Measurements from ENCODE around the gene DCLRE1A. TPM values are rescaled to one million over a fixed set of nuclear protein-coding genes. Genes with fewer than 3 reads are reported as not detected.

The DCLRE1A gene
- total RNA-seq: 10 to 100 TPM; 20.1 to 21.8 TPM

- ChIA-PET POLR2A (interaction anchor here (0.8 kb wide), 1 partner anchor 175 kb away, joined by 3 read pairs; the partner anchor contains the start of gene CASP7), CTCF (no interaction called here)
Measured at GRCh38 chr10:113854013-113854760, at the start of gene DCLRE1A, which contains the start of gene NHLRC2. Gene DCLRE1A (minus strand): TSS chr10:113854082. CDS start chr10:113853182, 900 bp downstream. Gene NHLRC2 (plus strand): TSS chr10:113854661. CDS start chr10:113854873, 212 bp downstream.

GRCh38 chr10:113899952-113900598 lies 46.2 kb upstream of the DCLRE1A start:
- ChIA-PET CTCF (no interaction called here), POLR2A (no interaction called here)

GRCh38 chr10:113897693-113898618 lies 44.1 kb upstream of the DCLRE1A start:
- ChIA-PET CTCF (no interaction called here), POLR2A (no interaction called here)

- POLR2A ChIA-PET: no interaction called here
- CTCF ChIA-PET: no interaction called here
Measured at GRCh38 chr10:113895018-113895417, 41.1 kb upstream of the DCLRE1A start.

GRCh38 chr10:113894581-113894980 lies 40.7 kb upstream of the DCLRE1A start:
- ChIA-PET CTCF (no interaction called here), POLR2A (no interaction called here)

GRCh38 chr10:113893570-113893969 lies 39.7 kb upstream of the DCLRE1A start:
- CTCF ChIA-PET: no interaction called here
- POLR2A ChIA-PET: no interaction called here

GRCh38 chr10:113891476-113891875 lies 37.6 kb upstream of the DCLRE1A start:
- CTCF ChIA-PET: interaction anchor here (0.6 kb wide), 1 partner anchor 22 kb away, joined by 3 read pairs; no protein-coding TSS in a partner anchor
- POLR2A ChIA-PET: no interaction called here

- POLR2A ChIA-PET: no interaction called here
- CTCF ChIA-PET: interaction anchor here (0.6 kb wide), 1 partner anchor 23 kb away, joined by 3 read pairs; no protein-coding TSS in a partner anchor
Measured at GRCh38 chr10:113890769-113891168, 36.9 kb upstream of the DCLRE1A start.

GRCh38 chr10:113889911-113890310 lies 36.0 kb upstream of the DCLRE1A start:
- ChIA-PET CTCF (no interaction called here), POLR2A (no interaction called here)

GRCh38 chr10:113882240-113882639 lies 28.4 kb upstream of the DCLRE1A start:
- ChIA-PET CTCF (interaction anchor here (0.6 kb wide), 1 partner anchor 157 kb away, joined by 3 read pairs; no protein-coding TSS in a partner anchor), POLR2A (no interaction called here)

- ChIA-PET POLR2A (no interaction called here), CTCF (no interaction called here)
Measured at GRCh38 chr10:113880236-113880635, 26.4 kb upstream of the DCLRE1A start.

GRCh38 chr10:113879691-113880090 lies 25.8 kb upstream of the DCLRE1A start:
- CTCF ChIA-PET: no interaction called here
- POLR2A ChIA-PET: no interaction called here

GRCh38 chr10:113876461-113876860 lies 22.6 kb upstream of the DCLRE1A start:
- CTCF ChIA-PET: no interaction called here
- POLR2A ChIA-PET: no interaction called here

- CTCF ChIA-PET: interaction anchor here (0.6 to 1.6 kb wide), 2 partner anchors 12 to 154 kb away, joined by 3 to 4 read pairs; no protein-coding TSS in a partner anchor
- POLR2A ChIA-PET: no interaction called here
Measured at GRCh38 chr10:113875212-113875611, 21.3 kb upstream of the DCLRE1A start.

- POLR2A ChIA-PET: interaction anchor here (0.6 kb wide), 1 partner anchor 55 kb away, joined by 3 read pairs; no protein-coding TSS in a partner anchor
- CTCF ChIA-PET: no interaction called here
Measured at GRCh38 chr10:113872139-113873030, 18.5 kb upstream of the DCLRE1A start.

GRCh38 chr10:113869789-113870188 lies 15.9 kb upstream of the DCLRE1A start:
- ChIA-PET POLR2A (no interaction called here), CTCF (no interaction called here)

GRCh38 chr10:113867904-113868303 lies 14.0 kb upstream of the DCLRE1A start:
- ChIA-PET CTCF (no interaction called here), POLR2A (no interaction called here)

GRCh38 chr10:113866551-113867394 lies 12.9 kb upstream of the DCLRE1A start:
- ChIA-PET POLR2A (no interaction called here), CTCF (no interaction called here)

All from activated CD8-positive, alpha-beta memory T cell treated with anti-CD3 and anti-CD28 coated beads for 36 hours (primary cell).